ENCODE results near the gene FANCC.

DNA sequence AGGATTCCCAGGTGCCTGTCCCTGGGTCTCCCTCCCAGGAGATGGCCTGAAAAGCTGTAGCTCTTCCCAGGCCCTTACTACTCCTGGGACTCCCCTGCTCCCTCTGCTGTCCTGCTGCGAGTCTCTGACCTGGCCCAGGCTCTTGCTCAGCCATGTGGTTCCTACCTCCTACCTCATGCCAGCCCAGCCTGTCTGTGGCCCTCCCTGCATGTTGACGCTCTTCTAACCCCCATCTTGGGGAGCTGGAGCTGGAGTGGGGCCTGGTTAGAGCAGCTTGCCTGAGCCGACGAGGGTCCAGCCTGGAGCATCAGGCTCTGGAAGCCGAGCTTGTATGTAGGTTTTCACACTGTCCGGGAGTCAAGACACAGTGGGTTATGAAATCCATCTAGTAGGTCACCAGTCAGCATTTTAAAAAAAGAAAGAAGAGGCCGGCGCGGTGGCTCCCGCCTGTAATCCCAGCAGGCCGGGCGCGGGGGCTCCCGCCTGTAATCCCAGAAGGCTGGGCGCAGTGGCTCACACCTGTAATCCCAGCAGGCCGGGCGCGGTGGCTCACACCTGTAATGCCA, 244.4 kb downstream of the FANCC start:
- TF ChIP-seq TARDBP (IDR thresholded peaks at IDR 0.05) = no peak
- no peak for TF ChIP-seq FOXM1 (IDR thresholded peaks at IDR 0.05; ENCODE audit: borderline replicate concordance)
- no peak for TF ChIP-seq CTBP1 (IDR thresholded peaks at IDR 0.05; ENCODE audit: borderline replicate concordance)
- no peak for TF ChIP-seq SP1 (IDR thresholded peaks at IDR 0.05)
- no peak for TF ChIP-seq SUZ12 (IDR thresholded peaks at IDR 0.05)
- no peak for TF ChIP-seq FOXK2 (IDR thresholded peaks at IDR 0.05)
- TF ChIP-seq HDGF (IDR thresholded peaks at IDR 0.05; ENCODE audit: borderline replicate concordance) = no peak
- no peak for TF ChIP-seq BHLHE40 (IDR thresholded peaks at IDR 0.05; ENCODE audit: borderline replicate concordance)
- TF ChIP-seq, protein P1, sequence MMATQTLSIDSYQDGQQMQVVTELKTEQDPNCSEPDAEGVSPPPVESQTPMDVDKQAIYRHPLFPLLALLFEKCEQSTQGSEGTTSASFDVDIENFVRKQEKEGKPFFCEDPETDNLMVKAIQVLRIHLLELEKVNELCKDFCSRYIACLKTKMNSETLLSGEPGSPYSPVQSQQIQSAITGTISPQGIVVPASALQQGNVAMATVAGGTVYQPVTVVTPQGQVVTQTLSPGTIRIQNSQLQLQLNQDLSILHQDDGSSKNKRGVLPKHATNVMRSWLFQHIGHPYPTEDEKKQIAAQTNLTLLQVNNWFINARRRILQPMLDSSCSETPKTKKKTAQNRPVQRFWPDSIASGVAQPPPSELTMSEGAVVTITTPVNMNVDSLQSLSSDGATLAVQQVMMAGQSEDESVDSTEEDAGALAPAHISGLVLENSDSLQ (IDR thresholded peaks at IDR 0.05) = no peak
- no peak for TF ChIP-seq NFRKB (IDR thresholded peaks at IDR 0.05)
- TF ChIP-seq ZNF384 (IDR thresholded peaks at IDR 0.05) = no peak

All from HEK293T (cell line).